ENCODE results near the gene BTBD8.

Gene BTBD8

DNA sequence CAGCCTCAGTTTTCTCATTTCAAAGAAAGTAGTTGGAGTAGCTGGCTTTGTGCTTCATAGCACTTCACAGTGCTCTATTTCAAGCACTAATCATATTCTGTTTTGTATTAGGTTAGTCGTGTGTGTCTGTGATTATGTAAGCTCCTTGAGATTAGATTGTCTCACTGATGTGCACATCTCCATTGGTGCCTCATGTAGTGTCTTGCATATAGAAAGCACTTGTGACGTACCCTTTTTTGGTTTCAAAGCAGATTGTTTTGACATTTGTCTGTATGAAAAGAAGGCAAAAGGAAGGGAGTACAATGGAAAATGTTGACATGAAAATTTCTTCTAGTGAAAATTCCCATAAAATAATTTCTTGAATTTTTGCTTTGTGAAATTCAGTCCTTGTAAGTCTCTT is 13.9 kb downstream of the BTBD8 start:
- DNase-seq (ENCODE audit: extremely low read depth, low read depth) = no peak
- TF ChIP-seq, protein P1, sequence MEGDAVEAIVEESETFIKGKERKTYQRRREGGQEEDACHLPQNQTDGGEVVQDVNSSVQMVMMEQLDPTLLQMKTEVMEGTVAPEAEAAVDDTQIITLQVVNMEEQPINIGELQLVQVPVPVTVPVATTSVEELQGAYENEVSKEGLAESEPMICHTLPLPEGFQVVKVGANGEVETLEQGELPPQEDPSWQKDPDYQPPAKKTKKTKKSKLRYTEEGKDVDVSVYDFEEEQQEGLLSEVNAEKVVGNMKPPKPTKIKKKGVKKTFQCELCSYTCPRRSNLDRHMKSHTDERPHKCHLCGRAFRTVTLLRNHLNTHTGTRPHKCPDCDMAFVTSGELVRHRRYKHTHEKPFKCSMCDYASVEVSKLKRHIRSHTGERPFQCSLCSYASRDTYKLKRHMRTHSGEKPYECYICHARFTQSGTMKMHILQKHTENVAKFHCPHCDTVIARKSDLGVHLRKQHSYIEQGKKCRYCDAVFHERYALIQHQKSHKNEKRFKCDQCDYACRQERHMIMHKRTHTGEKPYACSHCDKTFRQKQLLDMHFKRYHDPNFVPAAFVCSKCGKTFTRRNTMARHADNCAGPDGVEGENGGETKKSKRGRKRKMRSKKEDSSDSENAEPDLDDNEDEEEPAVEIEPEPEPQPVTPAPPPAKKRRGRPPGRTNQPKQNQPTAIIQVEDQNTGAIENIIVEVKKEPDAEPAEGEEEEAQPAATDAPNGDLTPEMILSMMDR (IDR thresholded peaks at IDR 0.05; ENCODE audit: low read depth, low read length) = no peak

DNA sequence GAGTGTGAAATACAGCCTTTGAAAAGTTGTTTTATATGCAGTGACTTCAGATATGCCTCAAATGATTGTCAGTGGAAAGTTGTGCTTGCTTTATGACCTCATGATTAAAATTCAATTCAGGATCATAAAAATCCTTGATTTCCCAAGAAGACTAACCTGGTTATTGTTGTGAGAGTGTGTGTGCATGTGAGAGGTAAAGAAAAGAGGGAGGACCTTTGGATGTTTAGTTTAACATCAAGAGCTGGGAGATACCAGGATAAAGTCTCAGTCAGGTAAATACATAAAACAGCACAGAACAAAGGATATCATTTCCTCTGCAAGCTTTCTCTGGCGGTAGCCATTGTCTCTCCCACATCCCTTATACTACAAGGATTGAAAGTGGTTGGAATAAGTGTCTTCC is 14.4 kb downstream of the BTBD8 start:
- TF ChIP-seq, protein P1 (IDR thresholded peaks at IDR 0.05; ENCODE audit: low read depth, low read length) = no peak
- DNase-seq (ENCODE audit: extremely low read depth, low read depth) = no peak

DNA sequence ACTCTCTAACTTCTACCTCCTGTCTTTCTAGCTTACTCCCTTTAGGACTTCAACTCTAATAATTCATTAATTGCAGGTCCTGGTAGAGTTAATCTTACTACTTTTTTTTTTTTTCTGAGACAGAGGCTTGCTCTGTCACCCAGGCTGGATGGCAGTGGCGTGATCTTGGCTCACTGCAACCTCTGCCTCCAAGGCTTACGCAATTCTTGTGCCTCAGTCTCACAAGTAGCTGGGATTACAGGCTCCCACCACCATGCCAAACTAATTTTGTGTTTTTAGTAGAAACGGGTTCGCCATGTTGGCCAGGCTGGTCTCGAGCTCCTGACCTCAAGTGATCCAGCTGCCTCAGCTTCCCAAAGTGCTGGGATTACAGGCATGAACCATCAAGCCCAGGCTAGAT is 15.7 kb downstream of the BTBD8 start:
- TF ChIP-seq, protein P1 (IDR thresholded peaks at IDR 0.05; ENCODE audit: low read depth, low read length) = no peak
- DNase-seq (ENCODE audit: extremely low read depth, low read depth) = no peak

DNA sequence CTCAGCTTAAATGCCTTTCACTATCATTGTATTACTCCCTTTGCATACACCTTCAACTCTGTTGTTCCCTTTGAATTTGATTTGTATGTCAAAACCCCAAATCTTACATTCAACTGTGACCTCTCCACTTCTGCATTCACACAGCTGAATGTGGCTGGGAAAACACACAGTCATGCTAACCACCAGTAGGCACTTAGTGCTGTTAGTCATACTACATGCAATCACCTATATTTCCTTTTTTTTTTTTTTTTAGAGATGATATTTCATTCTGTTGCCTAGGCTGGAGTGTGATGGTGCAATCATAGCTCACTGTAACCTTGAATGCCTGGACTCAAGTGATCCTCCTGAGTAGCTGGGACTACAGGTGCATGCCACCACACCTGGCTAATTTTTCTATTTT is 16.2 kb downstream of the BTBD8 start:
- DNase-seq (ENCODE audit: extremely low read depth, low read depth) = no peak
- TF ChIP-seq, protein P1 (IDR thresholded peaks at IDR 0.05; ENCODE audit: low read depth, low read length) = no peak

DNA sequence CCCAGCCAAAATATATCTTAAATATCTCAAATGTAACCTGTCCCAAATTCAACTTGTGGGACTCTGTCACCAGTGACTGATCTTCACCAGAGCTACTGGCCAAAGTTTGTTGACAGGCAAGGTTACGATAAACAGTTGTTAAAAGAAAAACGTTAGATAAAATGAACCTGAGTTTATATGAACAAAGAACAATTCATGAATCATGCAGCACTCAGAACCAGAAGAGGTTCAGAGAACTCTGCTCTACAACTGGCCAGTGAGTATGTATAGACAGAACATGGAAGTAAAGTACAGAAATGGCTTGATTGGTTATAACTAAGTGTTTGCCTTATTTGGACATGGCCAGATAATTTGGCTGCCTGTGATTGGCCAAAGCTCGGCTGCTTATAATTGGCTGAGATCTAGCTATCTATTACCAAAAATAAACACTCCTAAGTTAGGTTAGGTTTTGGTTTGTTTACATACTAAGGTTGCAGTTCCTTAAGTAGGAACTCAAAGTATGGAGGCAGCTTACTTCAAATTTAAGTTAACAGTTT is 25.5 kb downstream of the BTBD8 start:
- TF ChIP-seq, protein P1 (IDR thresholded peaks at IDR 0.05; ENCODE audit: low read depth, low read length) = no peak

DNA sequence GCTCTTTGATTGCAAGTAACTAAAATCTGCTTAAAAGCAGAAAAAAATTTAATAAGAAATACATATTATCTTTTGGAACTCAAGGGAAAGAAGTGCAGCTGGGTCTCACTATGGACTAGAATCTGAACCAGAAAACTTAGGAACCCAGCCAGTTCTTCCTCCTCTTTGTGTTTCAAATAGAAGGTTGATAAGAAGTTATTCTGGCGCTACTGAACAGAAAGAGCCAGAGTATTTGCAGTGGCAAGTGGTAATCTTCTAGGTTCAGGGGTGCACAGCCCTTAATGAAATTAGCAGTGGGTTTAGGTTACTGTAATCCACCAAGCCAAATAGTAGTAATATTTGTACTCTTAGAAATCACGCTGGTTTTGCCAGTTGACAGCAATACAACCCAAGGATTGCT is 28.5 kb downstream of the BTBD8 start:
- no peak for DNase-seq (ENCODE audit: extremely low read depth, low read depth)
- TF ChIP-seq, protein P1 (IDR thresholded peaks at IDR 0.05; ENCODE audit: low read depth, low read length) = no peak

More for the DNA sequence above, 25.5 kb downstream of the BTBD8 start:
- DNase-seq (ENCODE audit: extremely low read depth, low read depth) = no peak

DNA sequence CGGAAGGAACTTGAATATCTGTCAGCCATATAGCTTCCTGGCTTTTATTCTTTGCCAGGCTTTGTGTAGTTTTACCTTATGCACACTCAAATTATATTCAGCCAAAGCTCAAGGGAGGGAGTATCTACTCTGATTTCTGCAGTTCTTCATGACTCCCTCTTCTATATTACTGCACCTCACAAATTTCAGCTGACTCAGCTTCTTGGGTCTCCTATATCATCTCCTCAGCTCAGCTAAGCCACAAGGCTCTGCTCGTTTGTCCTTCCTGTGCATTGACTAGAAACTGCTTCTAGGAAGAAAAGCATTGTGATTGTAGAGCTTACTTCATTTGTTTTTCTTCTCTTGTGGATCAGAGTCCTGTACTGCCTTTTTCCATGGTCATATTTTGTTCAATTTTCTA is 37.4 kb downstream of the BTBD8 start:
- TF ChIP-seq, protein P1 (IDR thresholded peaks at IDR 0.05; ENCODE audit: low read depth, low read length) = no peak
- no peak for DNase-seq (ENCODE audit: extremely low read depth, low read depth)
